OCI-LY3 (cell line): ENCODE data around the gene LILRA5.

Experiments
- H2AFZ ChIP-seq: fragments of 200-600, 300-600 bp; shearing (Covaris generic); 2 replicates; pipeline ENCODE4 v1.6.0; 2014; ENCODE audit warnings: antibody characterized with exemption, low read depth, low read length
- H3K27ac ChIP-seq: fragments of 200-600, 300-600 bp; sonication (generic); 2 replicates; pipeline ENCODE4 v1.5.1; 2014; ENCODE audit warnings: mild to moderate bottlenecking, low read length, moderate library complexity, mixed read lengths
- H3K27me3 ChIP-seq: fragments of 200-600, 300-600 bp; sonication (generic); 2 replicates; pipeline ENCODE4 v1.6.1; 2014; ENCODE audit warnings: low read depth, low read length, mixed read lengths
- H3K36me3 ChIP-seq: fragments of 200-600, 300-600 bp; sonication (generic); replicated peaks from 2 replicates; pipeline ENCODE3; 2014; ENCODE audit warnings: low read depth, low read length, mixed read lengths
- H3K4me1 ChIP-seq: fragments of 300-600, 200-600 bp; sonication (generic); 2 replicates; pipeline ENCODE4 v1.6.1; 2014; ENCODE audit warnings: low read length, mixed read lengths
- H3K4me2 ChIP-seq: fragments of 200-600, 300-600 bp; sonication (generic); 2 replicates; pipeline ENCODE4 v1.6.1; 2014; ENCODE audit warnings: low read length, mixed read lengths
- H3K4me3 ChIP-seq: fragments of 300-600, 200-600 bp; sonication (generic); 2 replicates; pipeline ENCODE4 v1.5.1; 2014; ENCODE audit warnings: antibody characterized with exemption, mild to moderate bottlenecking, low read length, moderate library complexity
- H3K79me2 ChIP-seq: fragments of 300-600, 200-600 bp; shearing (Covaris generic); 2 replicates; pipeline ENCODE4 v1.6.1; 2014; ENCODE audit warnings: mild to moderate bottlenecking, low read length, mixed read lengths
- H3K9ac ChIP-seq: fragments of 300-600, 200-600 bp; shearing (Covaris generic); 2 replicates; pipeline ENCODE4 v1.6.0; 2014; ENCODE audit warnings: mild to moderate bottlenecking, low read length, moderate library complexity
- H3K9me3 ChIP-seq: fragments of 200-600, 300-600 bp; shearing (Covaris generic); 2 replicates; pipeline ENCODE4 v1.6.1; 2014; ENCODE audit warnings: low read length, mixed read lengths; ENCODE audit not compliant: insufficient read depth
- H4K20me1 ChIP-seq: fragments of 200-600, 300-600 bp; sonication (generic); 2 replicates; pipeline ENCODE4 v1.6.1; 2016; ENCODE audit warnings: low read length, mixed read lengths; ENCODE audit not compliant: insufficient read depth
- EZH2phosphoT487 ChIP-seq: fragments of 200-600 bp; shearing (Covaris generic); IDR thresholded peaks from 2 replicates; pipeline ENCODE4 v1.6.1; 2018; ENCODE audit warnings: antibody characterized with exemption, mixed run types, low read depth
- TF ChIP-seq, protein P1 (sequence below): fragments of 200-600, 300-600 bp; sonication (generic); IDR thresholded peaks from 2 replicates; pipeline ENCODE4 v1.5.1; 2014; ENCODE audit warnings: antibody characterized with exemption, low read length, low read depth

The LILRA5 gene

DNA sequence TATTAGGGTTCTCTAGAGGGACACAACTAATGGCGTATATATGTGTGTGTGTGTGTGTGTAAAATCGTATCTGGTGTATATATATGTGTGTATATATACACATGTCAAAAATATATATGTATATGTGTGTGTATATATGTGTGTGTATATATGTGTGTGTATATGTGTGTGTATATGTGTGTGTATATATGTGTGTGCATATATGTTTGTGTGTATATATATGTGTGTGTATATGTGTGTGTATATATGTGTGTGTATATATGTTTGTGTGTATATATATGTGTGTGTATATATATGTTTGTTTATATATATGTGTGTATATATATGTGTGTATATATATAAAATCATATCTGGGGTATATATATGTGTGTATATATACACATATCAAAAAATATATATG is 50.5 kb downstream of the LILRA5 start:
- Histone ChIP-seq H3K27ac (no peak overlapping the region), H2AFZ (no peak overlapping the region), H3K4me2 (no peak overlapping the region), H3K9ac (no peak overlapping the region), H3K4me3 (no peak overlapping the region), H3K79me2 (no peaks in the 10 kb centered on the region), H3K4me1 (no peaks in the 10 kb centered on the region), H3K9me3 (no peaks in the 10 kb centered on the region), H4K20me1 (no peaks in the 10 kb centered on the region), H3K36me3 (no peaks in the 10 kb centered on the region), H3K27me3 (peaks cover 33% of the 10 kb centered on the region)
- TF ChIP-seq, protein P1, sequence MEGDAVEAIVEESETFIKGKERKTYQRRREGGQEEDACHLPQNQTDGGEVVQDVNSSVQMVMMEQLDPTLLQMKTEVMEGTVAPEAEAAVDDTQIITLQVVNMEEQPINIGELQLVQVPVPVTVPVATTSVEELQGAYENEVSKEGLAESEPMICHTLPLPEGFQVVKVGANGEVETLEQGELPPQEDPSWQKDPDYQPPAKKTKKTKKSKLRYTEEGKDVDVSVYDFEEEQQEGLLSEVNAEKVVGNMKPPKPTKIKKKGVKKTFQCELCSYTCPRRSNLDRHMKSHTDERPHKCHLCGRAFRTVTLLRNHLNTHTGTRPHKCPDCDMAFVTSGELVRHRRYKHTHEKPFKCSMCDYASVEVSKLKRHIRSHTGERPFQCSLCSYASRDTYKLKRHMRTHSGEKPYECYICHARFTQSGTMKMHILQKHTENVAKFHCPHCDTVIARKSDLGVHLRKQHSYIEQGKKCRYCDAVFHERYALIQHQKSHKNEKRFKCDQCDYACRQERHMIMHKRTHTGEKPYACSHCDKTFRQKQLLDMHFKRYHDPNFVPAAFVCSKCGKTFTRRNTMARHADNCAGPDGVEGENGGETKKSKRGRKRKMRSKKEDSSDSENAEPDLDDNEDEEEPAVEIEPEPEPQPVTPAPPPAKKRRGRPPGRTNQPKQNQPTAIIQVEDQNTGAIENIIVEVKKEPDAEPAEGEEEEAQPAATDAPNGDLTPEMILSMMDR = no peak
- no peak for TF ChIP-seq EZH2phosphoT487

DNA sequence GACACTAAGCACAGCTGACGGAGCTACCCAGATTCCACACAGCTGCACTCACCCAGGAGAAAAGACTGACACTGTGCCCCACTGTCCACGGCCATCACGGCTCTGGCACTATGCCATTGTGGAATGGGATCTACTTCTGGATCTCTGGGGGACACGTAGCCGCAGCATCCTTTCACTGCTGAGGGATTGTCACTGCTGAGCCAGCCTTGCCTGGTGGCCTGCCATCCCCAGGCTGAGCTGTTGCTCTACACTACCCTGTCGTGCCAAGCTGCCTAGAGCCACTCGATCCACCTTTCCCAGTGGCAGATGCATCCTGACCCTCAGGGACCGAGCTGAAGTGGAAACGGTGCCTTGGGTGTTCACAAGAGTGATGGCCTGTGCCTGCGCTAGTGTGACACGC is 50.9 kb downstream of the LILRA5 start:
- H3K9ac ChIP-seq = no peak overlapping the region
- TF ChIP-seq, protein P1 = no peak
- TF ChIP-seq EZH2phosphoT487 = no peak
- peaks cover 35% of the 10 kb centered on the region for H3K27me3 ChIP-seq
- H3K4me3 ChIP-seq = no peak overlapping the region
- no peak overlapping the region for H3K27ac ChIP-seq
- no peak overlapping the region for H3K4me2 ChIP-seq
- H4K20me1 ChIP-seq = no peaks in the 10 kb centered on the region
- no peaks in the 10 kb centered on the region for H3K36me3 ChIP-seq
- H3K4me1 ChIP-seq = no peaks in the 10 kb centered on the region
- no peaks in the 10 kb centered on the region for H3K9me3 ChIP-seq
- no peak overlapping the region for H2AFZ ChIP-seq
- no peaks in the 10 kb centered on the region for H3K79me2 ChIP-seq

DNA sequence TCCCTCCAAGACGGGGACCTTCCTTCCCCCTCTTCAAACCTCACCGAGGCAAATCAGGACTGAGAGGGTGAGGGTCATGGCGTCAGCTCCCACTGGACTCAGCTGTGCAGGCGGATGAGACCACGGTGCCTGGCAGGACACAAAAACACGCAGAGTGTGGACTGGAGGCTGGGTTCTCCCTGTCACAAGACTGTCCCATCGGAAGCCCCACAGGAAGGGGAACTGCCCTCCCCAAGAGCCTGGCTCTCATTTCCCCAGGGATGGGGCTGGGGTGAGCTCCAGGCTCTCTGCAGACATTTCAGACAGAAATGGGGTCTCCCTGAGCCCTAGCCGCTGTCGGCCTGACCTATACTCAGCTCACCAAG is 55.9 kb downstream of the LILRA5 start, which contains the start of gene LILRB5:
Gene LILRB5 (minus strand): TSS at position 158 of the 365 bp plus-strand sequence. CDS start 80 bp downstream, at position 78.
- Histone ChIP-seq H3K36me3 (no peaks in the 10 kb centered on the region), H3K27me3 (peaks cover 59% of the 10 kb centered on the region), H3K4me2 (no peak within 1 kb of the TSS), H3K79me2 (no peaks in the 10 kb centered on the region), H4K20me1 (no peaks in the 10 kb centered on the region), H3K27ac (no peak within 1 kb of the TSS), H3K9ac (no peak within 1 kb of the TSS), H3K4me1 (0 out of 2 replicates have a peak, but pooled peaks cover 4% of the 10 kb centered on the region), H3K9me3 (no peaks in the 10 kb centered on the region), H2AFZ (no peak within 1 kb of the TSS), H3K4me3 (no peak within 1 kb of the TSS)
- TF ChIP-seq, protein P1 = no peak
- no peak for TF ChIP-seq EZH2phosphoT487
